Prostate gland (tissue), 2 donors: ENCODE data around the gene AARS2.

Experiments
- CTCF ChIP-seq, 4 experiments: fragments of 200-600 bp in 2 of 4; fragments of 450-650 bp in 2 of 4; sonication (generic) in 2 of 4; IDR thresholded peaks; 1 replicate in 3 of 4; 2 replicates in 1 of 4; pipeline ENCODE4 v1.5.1; 2016 to 2019; ENCODE audit warnings: antibody characterized with exemption in 4 of 4, mild to moderate bottlenecking in 2 of 4, moderate library complexity in 2 of 4
- POLR2AphosphoS5 ChIP-seq: sonication (generic); formaldehyde crosslinking; IDR thresholded peaks from one replicate; pipeline ENCODE4 v1.6.1; 2017; ENCODE audit warnings: antibody characterized with exemption

- TF ChIP-seq CTCF (IDR thresholded peaks at IDR 0.05) (no peak), POLR2AphosphoS5 (no peak)
These were observed 20.2 kb upstream of the AARS2 start for GRCh38 chr6:44333273-44333919.
